T-helper 1 cell treated with Interleukin-12 subunit alpha and Interleukin-12 subunit beta and Interleukin-4 antibody, amounts not matched to agents 30 μg/mL and 1 μg/mL, for 36 hours (primary cell): Measurements from ENCODE around the gene RNH1.
"Not testable (repeated sequence)": the region's sequence is repeated elsewhere in the genome, so short reads cannot be mapped to it uniquely, and the experiment has no call there.

Experiments used
- H3K27ac Mint-ChIP-seq: one replicate; pipeline ENCODE4 v1.8.0; 2021; ENCODE audit warnings: mild to moderate bottlenecking, mixed read lengths
- H3K27me3 Mint-ChIP-seq: one replicate; pipeline ENCODE4 v1.8.0; 2021; ENCODE audit warnings: low read depth, mixed read lengths
- H3K36me3 Mint-ChIP-seq: one replicate; pipeline ENCODE4 v1.8.0; 2021; ENCODE audit warnings: low read depth, mixed read lengths
- H3K4me1 Mint-ChIP-seq: one replicate; pipeline ENCODE4 v1.8.0; 2021; ENCODE audit warnings: low read depth, mixed read lengths
- H3K4me3 Mint-ChIP-seq: one replicate; pipeline ENCODE4 v1.8.0; 2021; ENCODE audit warnings: mild to moderate bottlenecking, moderate library complexity, mixed read lengths
- H3K9me3 Mint-ChIP-seq: one replicate; pipeline ENCODE4 v1.8.0; 2021; ENCODE audit warnings: mixed read lengths

RNH1 gene

DNA sequence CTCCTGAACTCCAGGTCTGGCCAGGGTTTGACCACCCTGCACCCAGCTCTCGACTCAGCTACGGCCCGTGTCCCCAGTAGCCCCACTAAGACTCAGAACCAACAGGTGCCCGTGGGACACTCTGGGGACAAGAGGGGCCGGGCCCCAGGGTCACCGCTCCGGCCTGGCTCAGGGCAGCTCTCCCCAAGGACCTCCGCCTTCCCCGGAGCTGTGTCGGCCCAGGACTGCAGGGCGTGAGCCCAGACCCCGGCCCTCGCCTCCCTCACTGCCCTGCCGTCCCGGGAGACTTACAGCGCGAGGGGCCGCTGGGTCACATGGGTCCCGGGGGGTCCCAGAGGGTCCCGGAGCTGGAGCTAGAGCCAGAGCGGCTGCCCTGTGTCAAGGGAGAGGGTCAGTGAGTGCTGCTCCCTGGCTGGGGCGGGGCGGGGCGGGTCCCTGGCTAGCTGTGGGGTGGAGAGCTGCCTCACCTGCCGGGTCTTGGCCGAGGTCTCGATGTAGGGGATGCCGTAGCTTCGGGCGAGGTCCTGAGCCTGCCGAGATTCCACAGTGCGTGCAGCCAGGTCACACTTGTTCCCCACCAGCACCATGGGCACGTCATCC lies 26.0 kb upstream of the RNH1 start:
- no peak overlapping the region for H3K27ac Mint-ChIP-seq
- peaks cover 3% of the 10 kb centered on the region for H3K4me1 Mint-ChIP-seq
- H3K9me3 Mint-ChIP-seq: no peaks in the 10 kb centered on the region
- no peak overlapping the region for H3K4me3 Mint-ChIP-seq
- H3K27me3 Mint-ChIP-seq: peaks cover 3% of the 10 kb centered on the region
- no peaks in the 10 kb centered on the region for H3K36me3 Mint-ChIP-seq

DNA sequence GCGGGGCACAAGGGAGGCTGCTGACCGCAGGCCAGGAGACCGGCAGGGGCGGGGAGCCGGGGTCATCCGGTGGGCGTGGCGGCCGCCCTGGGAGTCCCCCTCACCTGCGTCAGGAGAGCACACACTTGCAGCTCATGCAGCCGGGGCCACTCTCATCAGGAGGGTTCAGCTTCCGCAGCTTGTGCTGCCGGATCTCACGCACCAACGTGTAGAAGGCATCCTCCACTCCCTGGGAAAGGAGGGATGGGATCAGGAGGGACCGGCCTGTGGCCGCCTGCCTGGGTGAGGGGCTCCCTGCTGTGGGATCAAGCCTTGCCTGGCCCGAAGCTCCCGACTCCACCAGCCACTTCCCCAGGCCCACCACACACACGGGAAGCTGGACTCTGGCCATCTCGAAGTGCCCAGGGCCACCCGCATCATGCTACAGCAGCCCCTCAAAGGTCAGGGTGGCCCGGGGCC lies 25.5 kb upstream of the RNH1 start:
- no peaks in the 10 kb centered on the region for H3K36me3 Mint-ChIP-seq

DNA sequence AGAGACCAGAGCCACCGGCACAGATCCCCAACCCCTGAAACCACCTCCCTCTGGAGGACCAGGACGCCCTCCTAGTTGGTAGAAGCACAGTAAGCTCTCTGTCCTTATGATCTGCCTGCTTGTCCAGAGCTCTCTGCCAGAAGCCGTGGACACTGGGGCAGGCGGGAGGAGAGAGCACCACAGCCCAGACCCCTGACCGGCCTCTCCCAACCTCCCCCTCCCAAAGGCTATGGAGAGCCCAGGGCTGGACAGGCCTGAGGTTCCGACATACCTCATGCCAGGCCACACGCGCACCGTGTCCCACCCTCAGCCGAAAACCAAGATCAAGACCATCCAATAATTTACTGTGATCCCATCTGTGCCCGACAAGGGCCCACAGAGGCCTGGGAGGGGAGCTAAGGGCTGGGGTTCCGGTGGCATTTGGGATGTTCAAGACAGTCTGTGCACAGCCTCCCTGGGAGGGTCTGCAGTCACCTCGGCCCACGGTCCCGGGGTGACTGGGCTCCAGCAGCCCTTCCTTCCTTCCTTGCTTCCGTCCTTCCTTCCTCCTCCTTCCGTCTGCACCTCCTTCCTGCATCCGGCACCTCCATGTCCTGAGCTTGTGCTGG lies 25.0 kb upstream of the RNH1 start:
- Mint-ChIP-seq H3K9me3 (no peaks in the 10 kb centered on the region), H3K27ac (no peak overlapping the region), H3K4me1 (peaks cover 3% of the 10 kb centered on the region), H3K27me3 (peaks cover 3% of the 10 kb centered on the region), H3K4me3 (no peak overlapping the region), H3K36me3 (no peaks in the 10 kb centered on the region)

More for the DNA sequence above, 25.5 kb upstream of the RNH1 start:
- Mint-ChIP-seq H3K4me1 (peaks cover 3% of the 10 kb centered on the region), H3K27me3 (peaks cover 3% of the 10 kb centered on the region), H3K27ac (no peak overlapping the region), H3K4me3 (no peak overlapping the region), H3K9me3 (no peaks in the 10 kb centered on the region)

DNA sequence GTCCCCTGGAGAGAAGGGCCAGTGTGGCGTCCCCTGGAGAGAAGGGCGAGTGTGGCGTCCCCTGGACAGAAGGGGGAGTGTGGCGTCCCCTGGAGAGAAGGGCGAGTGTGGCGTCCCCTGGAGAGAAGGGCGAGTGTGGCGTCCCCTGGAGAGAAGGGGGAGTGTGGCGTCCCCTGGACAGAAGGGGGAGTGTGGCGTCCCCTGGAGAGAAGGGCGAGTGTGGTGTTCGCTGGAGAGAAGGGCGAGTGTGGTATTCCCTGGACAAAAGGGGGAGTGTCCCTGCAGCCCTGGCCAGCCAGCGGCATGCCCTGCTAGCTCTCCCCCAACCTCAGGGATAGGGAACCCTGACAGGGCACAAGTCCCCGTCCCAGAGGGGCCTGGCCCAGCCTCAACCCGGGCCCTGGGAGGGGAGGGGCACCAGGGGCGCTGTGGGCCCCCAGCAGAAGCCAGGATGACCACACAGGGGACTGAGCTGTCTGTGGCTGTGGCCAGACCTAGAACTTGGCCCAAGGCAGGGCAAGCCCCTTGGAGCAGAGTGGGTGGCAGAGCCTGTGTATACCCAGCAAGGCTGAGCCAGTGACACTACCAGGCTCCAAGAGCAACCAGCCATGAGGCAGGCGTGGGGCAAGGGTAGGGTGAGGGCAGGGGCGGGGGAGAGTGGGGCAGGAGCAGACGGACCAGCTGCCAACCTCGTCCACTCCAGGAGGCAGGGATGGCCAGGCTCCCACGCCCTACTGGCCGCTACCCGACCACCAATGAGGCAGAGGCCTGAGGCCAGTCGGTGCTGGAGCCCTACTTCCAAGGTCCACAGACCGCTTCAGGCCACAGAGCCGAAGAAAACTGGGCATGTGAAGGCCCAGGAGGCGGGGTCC lies 24.2 kb upstream of the RNH1 start:
- Mint-ChIP-seq H3K36me3 (no peaks in the 10 kb centered on the region), H3K9me3 (no peaks in the 10 kb centered on the region), H3K4me1 (peaks cover 2% of the 10 kb centered on the region), H3K27ac (no peak overlapping the region), H3K4me3 (no peak overlapping the region), H3K27me3 (peaks cover 2% of the 10 kb centered on the region)

DNA sequence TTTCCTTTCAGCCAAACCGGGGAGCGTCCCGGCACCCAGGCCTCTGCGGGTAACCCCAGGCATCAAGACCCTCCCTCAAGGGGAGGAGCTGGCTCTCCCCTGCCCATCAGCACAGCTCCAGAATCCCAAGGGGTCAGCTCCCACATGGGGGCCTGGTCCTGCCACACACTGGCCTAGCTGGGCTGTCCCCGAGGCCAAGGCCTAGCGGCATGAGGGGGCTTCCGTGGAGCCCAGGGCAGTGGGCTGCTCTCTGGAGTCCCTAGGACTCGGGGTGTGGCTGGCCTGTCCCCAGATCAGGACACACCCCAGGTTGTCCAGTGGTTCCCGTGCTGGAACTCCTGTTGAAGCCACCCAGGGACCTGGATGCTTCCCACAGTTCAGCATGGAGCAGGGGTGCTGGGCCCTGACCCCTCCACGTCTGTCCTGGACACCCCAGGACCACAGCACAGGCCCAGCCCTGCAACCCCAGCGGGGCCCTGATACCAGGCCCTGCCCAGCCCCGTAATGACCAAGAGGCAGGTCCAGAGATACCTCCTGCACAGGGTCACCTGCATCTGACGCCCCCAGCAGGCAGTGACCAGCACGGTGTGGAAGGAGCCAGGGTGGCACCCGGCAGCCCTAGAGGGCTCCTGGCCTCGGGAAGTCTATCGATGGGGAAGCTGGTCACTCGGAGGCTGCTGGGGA lies 22.8 kb upstream of the RNH1 start:
- H3K4me1 Mint-ChIP-seq: no peaks in the 10 kb centered on the region
- no peak overlapping the region for H3K27ac Mint-ChIP-seq
- no peaks in the 10 kb centered on the region for H3K9me3 Mint-ChIP-seq
- H3K4me3 Mint-ChIP-seq: no peak overlapping the region
- H3K36me3 Mint-ChIP-seq: no peaks in the 10 kb centered on the region
- H3K27me3 Mint-ChIP-seq: no peaks in the 10 kb centered on the region

DNA sequence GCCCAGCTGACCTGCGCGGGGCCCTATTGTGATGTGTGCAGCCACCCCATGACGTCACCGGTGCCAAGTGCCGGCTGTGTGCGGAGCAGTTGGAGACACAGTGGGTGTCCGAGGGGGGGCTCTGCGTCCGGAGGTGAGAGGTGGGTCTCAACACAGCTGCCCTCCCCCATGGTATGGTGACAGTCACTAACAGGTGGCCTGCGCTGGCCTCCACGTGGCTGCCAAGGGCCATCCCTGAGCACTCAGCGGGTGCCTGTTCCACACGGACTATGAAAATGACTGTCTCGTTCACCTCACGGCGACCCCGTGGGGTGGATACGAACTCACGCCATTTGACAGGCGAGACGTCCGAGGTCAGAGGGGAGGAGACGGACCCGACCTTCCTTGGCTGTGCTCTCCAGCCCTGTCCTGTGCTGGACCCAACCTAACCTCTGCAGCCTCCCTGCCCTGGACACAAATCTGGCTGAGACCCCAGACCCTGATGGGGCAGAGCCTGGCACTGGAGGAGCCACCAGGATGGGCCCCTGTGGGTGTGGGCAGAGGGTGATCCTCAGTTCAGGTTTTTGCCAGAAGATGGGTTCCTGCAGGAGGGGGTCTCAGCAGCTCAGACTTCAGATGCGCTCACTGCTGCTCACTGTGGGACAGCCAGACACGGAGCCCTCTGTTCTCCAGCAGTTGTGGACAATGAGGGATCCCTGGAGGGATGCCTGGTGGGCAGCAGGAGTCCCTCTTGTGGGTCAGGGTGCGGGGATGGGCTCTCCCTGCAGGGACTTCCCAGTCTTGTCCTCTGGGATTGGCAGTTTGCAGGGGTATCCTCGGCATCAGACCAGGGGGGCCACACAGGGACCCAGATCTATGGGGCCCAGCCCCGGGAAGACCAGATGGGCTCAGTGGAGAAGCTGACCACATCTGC lies 22.0 kb upstream of the RNH1 start:
- Mint-ChIP-seq H3K27ac (no peak overlapping the region), H3K4me3 (no peak overlapping the region), H3K27me3 (no peaks in the 10 kb centered on the region)

DNA sequence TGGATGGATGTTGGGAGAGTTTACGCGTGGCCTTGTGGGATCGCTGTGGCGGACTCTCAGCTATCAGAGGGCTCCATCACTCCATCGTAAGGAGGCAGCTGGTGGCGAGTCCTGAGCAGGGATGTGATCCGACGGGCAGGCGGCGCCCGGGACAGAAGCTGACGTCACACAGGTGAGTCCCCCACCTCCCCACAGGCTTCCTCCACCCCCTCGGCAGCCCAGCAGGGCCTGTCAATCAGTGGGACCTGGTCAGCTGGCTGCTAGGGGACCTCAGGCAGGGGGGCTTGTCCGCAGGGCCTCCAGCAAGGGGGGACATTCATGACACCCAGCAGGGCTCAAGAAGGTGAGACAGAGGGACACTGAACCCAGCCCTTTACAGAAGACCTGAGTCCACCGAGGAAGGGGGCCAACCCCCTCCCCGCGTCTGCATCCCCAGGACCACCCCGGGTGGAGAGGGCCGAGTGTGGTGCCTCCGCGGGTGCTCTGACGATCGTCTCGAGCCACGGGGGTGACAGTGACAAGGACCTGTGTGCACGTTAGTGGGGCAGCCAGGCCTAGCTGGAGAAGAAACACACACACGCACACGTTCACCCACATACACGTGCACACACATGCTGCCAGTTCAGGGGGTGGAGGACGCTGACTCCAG lies 21.2 kb upstream of the RNH1 start:
- H3K27me3 Mint-ChIP-seq: no peaks in the 10 kb centered on the region
- H3K36me3 Mint-ChIP-seq: no peaks in the 10 kb centered on the region
- no peaks in the 10 kb centered on the region for H3K9me3 Mint-ChIP-seq
- no peaks in the 10 kb centered on the region for H3K4me1 Mint-ChIP-seq
- H3K27ac Mint-ChIP-seq: no peak overlapping the region
- no peak overlapping the region for H3K4me3 Mint-ChIP-seq

More for the DNA sequence above, 22.0 kb upstream of the RNH1 start:
- Mint-ChIP-seq H3K36me3 (no peaks in the 10 kb centered on the region), H3K9me3 (no peaks in the 10 kb centered on the region), H3K4me1 (no peaks in the 10 kb centered on the region)

DNA sequence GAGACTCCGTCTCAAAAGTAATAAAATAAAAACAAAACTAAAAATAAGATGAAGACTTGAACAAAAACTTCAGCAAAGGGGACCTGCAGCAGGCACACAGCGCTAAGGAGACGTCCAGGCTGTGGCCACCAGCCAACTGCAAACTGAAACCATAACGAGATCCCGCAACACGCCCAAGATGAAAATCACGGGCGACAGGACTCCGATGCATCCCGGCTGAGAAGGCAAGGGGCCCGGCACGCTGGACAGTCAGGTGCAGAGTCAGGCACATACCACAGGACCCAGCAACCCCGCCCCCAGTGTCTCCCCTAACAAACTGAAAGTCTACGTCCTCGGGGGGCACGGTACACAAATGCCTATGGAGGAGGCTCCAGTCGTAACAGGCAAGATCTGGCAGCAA lies 19.1 kb upstream of the RNH1 start:
- H3K27ac Mint-ChIP-seq: no peak overlapping the region
- H3K4me3 Mint-ChIP-seq: no peak overlapping the region
- no peaks in the 10 kb centered on the region for H3K27me3 Mint-ChIP-seq
- H3K9me3 Mint-ChIP-seq: no peaks in the 10 kb centered on the region
- no peaks in the 10 kb centered on the region for H3K4me1 Mint-ChIP-seq
- no peaks in the 10 kb centered on the region for H3K36me3 Mint-ChIP-seq

DNA sequence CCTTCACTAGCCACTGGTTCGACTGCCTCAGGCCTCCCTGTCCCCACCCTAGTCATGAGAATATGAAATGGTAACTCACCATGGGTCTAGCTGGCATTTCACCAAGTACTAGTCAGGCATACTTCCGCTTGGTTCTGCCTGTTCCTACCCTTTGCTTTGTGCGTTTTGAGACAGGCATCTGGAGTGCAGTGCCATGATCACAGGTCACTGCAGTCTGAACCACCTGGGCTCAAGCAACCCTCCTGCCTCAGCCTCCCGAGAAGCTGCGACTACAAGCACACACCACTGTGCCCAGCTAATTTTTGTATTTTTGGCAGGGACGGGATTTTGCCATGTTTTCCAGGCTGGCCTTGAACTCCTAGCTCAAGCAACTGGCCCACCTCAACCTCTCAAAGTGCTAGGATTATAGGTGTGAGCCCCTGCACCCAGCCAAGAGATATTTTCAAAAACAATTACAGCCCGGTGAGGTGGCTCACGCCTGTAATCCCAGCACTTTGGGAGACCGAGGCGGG lies 14.2 kb upstream of the RNH1 start:
- Mint-ChIP-seq H3K4me1 (peaks cover 2% of the 10 kb centered on the region), H3K4me3 (no peak overlapping the region)

DNA sequence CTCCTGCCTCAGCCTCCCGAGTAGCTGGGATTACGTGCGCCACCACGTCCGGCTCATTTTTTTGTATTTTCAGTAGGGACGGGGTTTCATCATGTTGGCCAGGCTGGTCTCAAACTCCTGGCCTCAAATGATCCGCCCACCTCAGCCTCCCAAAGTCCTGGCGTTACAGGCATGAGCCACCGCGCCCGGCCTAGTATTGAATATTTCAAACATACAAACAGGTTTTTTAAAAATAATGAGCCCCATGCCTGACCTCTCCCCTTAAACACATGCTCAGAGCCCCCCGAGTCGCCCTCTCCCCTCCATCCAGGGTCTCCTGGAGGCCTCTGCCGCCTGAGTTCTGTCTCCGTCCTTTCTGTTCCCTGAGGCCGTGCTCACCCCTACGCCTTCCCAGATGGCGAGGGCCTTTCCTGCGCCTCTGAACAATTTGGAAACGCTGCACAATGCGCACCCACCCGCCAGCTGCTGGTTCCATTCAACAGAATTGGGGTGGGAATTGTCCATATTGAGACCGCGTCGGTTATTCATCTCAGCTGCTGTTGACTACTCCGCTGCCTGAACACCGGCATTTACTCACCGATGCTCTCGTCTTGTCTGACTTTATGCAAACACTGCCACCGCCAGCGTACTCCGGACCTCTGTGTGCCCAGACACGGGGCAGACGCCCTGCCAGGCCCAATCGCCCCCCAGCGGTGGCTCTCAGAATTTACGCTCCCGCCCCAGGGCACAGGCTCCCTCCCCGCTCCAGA lies 13.6 kb upstream of the RNH1 start:
- Mint-ChIP-seq H3K36me3 (peaks cover 6% of the 10 kb centered on the region), H3K4me3 (no peak overlapping the region), H3K9me3 (no peaks in the 10 kb centered on the region), H3K4me1 (peaks cover 2% of the 10 kb centered on the region), H3K27ac (no peak overlapping the region), H3K27me3 (no peaks in the 10 kb centered on the region)

More for the DNA sequence above, 14.2 kb upstream of the RNH1 start:
- Mint-ChIP-seq H3K9me3 (no peaks in the 10 kb centered on the region), H3K27me3 (no peaks in the 10 kb centered on the region), H3K27ac (no peak overlapping the region), H3K36me3 (peaks cover 6% of the 10 kb centered on the region)

DNA sequence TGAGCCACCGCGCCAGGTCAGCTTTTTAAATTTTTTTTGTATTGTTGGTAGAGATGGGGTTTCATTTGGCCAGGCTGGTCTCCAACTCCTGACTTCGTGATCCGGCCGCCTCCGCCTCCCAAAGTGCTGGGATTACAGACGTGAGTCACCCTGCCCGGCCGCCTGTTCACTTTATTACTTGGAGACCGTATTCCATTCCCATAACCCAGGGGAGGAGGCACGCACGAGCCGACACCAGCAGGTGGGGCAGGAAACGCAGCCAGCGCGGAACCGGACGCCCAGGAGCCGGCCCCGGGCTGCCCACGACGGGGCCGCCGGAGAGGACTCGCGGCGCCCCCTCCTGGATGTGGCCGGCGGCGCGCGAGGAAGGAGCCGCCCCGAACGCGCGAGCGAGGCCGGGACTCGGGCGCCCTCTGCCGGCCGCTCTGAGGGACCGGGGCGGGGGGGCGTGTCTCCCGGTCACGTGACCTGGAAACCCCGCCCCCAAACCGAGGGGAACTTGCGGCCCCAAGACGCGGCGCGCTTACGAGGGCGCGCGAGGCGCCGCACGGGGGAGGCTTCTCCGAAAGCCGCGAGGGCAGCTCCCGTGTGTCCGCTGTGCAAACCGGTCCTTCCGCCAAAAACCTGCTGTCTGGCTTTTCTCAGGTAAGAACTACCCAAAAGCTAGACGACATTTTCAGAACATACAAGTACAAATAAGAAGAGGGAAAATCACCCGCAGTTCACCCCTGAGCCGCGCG lies 11.6 kb upstream of the RNH1 start:
- H3K4me1 Mint-ChIP-seq: peaks cover 2% of the 10 kb centered on the region
- peaks cover 6% of the 10 kb centered on the region for H3K36me3 Mint-ChIP-seq
- no peaks in the 10 kb centered on the region for H3K9me3 Mint-ChIP-seq
- peak overlapping the region; percentile 74 for H3K4me3 Mint-ChIP-seq
- no peaks in the 10 kb centered on the region for H3K27me3 Mint-ChIP-seq
- H3K27ac Mint-ChIP-seq: peak overlapping the region; percentile 86

DNA sequence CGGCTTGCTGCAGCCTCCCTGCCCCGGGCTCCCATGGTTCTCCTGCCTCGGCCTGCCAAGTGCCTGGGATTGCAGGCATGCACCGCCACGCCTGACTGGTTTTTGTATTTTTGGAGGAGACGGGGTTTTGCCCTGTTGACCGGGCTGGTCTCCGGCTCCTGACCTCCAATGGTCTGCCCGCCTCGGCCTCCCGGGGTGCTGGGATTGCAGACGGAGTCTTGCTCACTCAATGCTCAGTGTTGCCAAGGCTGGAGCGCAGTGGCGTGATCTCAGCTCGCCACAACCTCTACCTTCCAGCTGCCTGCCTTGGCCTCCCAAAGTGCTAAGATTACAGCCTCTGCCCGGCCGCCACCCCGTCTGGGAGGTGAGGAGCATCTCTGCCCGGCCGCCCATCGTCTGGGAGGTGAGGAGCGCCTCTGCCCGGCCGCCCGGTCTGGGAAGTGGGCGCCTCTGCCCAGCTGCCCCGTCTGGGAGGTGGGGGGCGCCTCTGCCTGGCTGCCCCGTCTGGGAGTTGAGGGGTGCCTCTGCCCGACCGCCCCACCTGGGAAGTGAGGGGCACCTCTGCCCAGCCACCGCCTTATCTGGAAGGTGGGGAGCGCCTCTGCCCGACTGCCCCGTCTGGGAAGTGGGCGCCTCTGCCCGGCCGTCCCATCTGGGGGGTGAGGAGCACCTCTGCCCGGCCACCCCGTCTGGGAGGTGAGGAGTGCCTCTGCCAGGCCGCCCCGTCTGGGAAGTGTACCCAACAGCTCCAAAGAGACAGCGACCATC lies 10.1 kb upstream of the RNH1 start:
- H3K27ac Mint-ChIP-seq, H3K9me3 Mint-ChIP-seq, H3K4me1 Mint-ChIP-seq: not testable (repeated sequence)

More for the DNA sequence above, 10.1 kb upstream of the RNH1 start:
- H3K4me3 Mint-ChIP-seq, H3K36me3 Mint-ChIP-seq, H3K27me3 Mint-ChIP-seq: not testable (repeated sequence)
